KOPT-K1 (cell line): ENCODE results near the gene PPP2R5A.

Source experiments
- H3K27ac ChIP-seq: fragments of 200-600 bp; sonication (generic); 2 replicates; pipeline ENCODE4 v1.5.1; 2016; ENCODE audit warnings: antibody characterized with exemption, mild to moderate bottlenecking, low read depth, low read length; ENCODE audit not compliant: poor library complexity, severe bottlenecking
- H3K36me3 ChIP-seq: fragments of 200-600 bp; sonication (generic); 2 replicates; pipeline ENCODE4 v1.5.1; 2017; ENCODE audit warnings: antibody characterized with exemption, mild to moderate bottlenecking, low read length, moderate library complexity; ENCODE audit not compliant: insufficient read depth
- H3K9me3 ChIP-seq: fragments of 200-600 bp; sonication (generic); 2 replicates; pipeline ENCODE4 v1.5.1; 2017; ENCODE audit warnings: antibody characterized with exemption, low read length, mild to moderate bottlenecking; ENCODE audit not compliant: insufficient read depth, poor library complexity, severe bottlenecking

PPP2R5A gene

DNA sequence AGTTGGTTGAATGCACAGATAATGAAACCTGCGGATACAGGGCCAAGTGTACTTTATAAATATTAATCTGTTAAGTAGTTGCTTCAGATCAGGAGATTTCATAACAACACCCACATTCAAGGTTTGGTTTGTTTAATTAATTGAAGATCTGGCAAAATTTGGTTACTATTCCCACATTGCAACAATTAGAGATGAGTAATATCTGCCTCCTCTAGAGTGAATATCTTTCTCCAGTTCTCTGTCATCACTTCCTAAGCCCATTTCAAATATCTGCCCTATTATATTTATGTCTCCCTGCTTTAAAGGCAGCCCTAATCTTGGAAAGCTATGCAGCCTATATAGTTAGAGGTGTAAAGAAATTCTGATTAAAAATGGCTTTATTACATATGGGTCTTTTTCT lies 61.4 kb downstream of the PPP2R5A start:
- Histone ChIP-seq H3K36me3 (peaks cover 86% of the 10 kb centered on the region), H3K9me3 (no peaks in the 10 kb centered on the region), H3K27ac (no peak overlapping the region)

DNA sequence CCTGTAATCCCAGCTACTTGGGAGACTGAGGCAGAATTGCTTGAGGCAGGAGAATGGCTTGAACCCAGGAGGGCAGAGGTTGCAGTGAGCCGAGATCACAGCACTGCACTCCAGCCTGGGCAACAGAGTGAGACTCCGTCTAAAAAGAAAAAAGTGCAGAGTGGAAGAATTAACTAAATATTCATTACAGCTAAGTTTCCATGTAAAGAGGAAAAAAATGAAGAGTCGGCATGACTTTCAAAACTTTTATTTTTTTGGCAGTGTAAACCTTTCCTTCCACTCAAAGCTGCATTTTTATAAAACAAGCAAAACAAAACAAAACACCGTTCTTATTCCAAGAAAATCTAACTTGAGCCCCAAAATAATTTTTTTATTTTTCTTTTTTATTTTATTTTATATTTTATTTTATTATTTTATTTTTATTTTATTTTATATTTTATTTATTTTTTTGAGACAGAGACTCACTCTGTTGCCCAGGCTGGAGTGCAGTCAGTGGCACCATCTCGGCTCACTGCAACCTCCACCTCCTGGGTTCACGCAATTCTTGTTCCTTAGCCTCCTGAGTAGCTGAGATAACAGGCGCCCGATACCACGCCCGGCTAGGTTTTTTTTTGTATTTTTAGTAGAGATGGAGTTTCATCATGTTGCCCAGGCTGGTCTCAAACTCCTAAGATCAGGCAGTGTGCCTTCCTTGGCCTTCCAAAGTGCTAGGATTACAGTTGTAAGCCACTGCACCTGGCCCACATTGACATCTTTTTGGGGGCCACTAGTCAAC lies 66.6 kb downstream of the PPP2R5A start:
- no peaks in the 10 kb centered on the region for H3K9me3 ChIP-seq
- H3K36me3 ChIP-seq = peaks cover 85% of the 10 kb centered on the region
- H3K27ac ChIP-seq = no peak overlapping the region

DNA sequence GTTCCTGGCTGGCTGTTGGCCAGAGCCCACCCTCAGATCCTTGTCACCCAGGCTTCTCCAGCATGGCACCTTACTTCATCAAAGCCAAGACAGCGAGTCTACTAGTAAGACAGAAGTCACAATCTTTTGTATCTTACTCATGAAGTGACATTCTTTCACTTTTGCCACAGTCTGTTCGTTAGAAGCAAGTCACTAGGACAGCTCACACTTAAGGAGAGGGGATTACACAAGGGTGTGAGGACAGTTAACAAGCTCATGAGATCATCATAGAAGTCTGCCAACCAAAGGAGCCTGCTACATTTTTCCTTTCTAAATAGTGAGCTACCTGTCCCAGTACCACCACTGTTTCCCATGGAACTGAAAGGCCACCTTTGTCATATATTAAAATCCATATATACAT lies 68.0 kb downstream of the PPP2R5A start:
- H3K36me3 ChIP-seq = peaks cover 84% of the 10 kb centered on the region
- H3K27ac ChIP-seq = no peak overlapping the region
- H3K9me3 ChIP-seq = no peaks in the 10 kb centered on the region

DNA sequence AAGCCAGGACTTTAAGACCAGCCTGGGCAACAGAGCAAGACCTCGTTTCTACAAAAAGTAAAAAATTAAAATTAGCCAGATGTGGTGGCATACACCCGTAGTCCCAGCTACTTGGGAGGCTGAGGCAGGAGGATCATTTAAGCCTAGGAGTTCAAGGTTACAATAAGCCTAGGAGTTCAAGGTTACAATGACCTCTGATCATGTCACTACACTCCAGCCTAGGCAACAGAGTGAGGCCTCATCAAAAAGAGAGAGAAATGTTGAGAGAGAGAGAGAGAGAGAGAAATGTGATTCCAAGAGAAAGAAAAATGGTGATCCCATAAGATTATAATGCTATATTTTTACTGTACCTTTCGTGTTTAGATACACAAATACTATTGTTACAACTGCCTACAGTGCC lies 69.3 kb downstream of the PPP2R5A start:
- H3K9me3 ChIP-seq = no peaks in the 10 kb centered on the region
- H3K36me3 ChIP-seq = peaks cover 84% of the 10 kb centered on the region
- H3K27ac ChIP-seq = no peak overlapping the region

DNA sequence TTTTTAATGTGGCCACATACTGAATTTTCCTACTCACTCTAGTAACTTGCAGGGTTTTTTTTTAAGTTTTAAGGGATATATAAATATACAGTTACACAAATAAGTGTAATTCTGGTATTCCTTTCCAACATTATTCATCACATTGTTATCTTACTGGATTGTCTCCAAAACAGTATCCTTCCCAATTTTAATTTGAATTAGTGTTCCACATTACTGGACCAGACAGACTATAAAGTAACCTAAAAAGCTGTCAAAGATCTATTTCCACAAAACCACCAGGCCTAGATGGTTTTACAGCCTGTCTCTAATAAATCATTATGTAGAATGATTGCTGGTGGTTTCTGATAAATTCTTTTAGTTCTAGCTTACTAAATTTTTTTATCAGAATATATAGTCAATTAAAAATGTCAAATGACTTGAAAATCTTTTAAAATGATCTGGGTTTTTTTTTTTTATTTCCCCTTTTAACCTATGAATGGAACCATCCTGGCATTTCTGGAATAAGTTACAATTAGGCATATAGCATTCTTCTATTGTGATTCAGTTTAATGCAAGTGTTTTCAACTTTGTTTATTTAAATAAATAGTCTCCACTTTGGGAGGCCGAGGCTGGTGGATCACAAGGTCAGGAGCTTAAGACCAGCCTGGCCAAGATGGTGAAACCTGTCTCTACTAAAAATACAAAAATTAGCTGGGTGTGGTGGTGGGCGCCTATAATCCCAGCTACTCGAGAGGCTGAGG lies 70.2 kb downstream of the PPP2R5A start:
- Histone ChIP-seq H3K36me3 (peaks cover 87% of the 10 kb centered on the region), H3K27ac (no peak overlapping the region)

DNA sequence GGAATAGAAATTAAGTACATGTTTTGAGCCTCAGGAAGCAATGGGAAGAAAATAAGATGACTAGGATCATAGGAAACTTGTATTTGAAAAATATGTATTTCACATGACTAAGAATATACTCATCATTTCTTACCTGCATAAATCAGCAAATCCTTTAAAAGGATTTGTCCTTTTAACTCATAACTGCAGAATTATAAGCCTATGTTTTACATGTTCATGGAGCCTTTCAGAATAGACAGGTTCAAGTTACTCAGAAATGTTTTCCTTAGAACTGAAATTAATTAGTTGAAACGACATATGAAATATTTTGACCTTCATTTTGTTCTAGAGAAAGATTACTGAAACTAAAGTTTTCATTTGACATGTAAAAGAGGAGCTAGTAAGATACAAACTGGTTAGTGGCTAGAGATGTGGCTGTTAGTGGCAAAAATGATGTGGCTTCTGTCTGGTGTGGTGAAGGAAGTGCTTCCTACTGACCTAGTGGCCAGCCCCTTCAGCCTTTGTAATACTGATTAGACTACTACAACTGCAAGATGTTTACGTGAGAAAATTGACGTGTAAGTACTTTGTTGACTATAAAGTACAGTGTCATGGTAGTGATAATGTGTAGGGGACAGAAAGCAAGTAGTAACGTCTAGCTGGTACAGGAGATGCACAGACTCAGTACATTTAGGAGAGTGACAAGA lies 74.7 kb downstream of the PPP2R5A start:
- no peak overlapping the region for H3K27ac ChIP-seq
- no peaks in the 10 kb centered on the region for H3K9me3 ChIP-seq
- H3K36me3 ChIP-seq = peaks cover 92% of the 10 kb centered on the region

More for the DNA sequence above, 70.2 kb downstream of the PPP2R5A start:
- no peaks in the 10 kb centered on the region for H3K9me3 ChIP-seq

DNA sequence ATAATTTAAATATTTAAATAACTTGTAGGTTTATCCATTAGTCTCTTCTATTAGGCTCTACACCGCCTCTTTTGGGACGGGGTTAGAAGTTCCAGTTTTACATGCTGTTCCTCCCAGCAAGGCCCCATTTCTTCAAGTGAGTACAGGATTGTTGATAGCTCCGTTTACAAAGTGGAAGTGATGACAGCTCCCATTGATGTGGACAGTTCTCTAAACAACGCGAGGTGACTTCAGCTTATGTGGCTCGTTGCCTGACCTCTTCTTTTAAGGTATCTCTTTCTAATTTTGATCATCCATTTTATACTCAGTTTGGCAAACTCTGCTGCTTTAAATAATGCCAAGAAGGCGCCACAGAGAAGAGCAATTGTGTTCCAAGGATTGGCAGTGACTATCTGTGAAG lies 79.8 kb downstream of the PPP2R5A start:
- Histone ChIP-seq H3K9me3 (no peaks in the 10 kb centered on the region), H3K27ac (no peak overlapping the region), H3K36me3 (peaks cover 87% of the 10 kb centered on the region)

DNA sequence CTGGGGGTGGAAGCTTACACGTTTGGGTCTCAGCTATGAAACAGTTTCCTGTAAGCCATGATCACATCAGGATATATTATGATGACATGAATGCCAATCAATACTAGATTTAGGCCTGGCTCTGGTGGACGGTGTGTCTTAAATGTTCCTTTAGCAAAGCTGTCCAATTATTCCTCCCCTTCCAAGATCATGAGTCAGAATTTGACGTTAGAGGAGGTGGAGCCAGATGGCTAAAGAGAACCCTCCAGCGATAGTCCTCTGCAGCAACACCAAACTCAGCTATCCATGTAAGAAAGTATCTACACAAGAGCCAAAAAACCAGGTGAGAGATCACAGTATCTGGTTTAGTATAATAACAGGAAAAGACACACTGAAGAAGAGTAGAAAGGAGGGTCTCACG lies 81.7 kb downstream of the PPP2R5A start:
- Histone ChIP-seq H3K27ac (no peak overlapping the region), H3K9me3 (no peaks in the 10 kb centered on the region), H3K36me3 (peaks cover 87% of the 10 kb centered on the region)

DNA sequence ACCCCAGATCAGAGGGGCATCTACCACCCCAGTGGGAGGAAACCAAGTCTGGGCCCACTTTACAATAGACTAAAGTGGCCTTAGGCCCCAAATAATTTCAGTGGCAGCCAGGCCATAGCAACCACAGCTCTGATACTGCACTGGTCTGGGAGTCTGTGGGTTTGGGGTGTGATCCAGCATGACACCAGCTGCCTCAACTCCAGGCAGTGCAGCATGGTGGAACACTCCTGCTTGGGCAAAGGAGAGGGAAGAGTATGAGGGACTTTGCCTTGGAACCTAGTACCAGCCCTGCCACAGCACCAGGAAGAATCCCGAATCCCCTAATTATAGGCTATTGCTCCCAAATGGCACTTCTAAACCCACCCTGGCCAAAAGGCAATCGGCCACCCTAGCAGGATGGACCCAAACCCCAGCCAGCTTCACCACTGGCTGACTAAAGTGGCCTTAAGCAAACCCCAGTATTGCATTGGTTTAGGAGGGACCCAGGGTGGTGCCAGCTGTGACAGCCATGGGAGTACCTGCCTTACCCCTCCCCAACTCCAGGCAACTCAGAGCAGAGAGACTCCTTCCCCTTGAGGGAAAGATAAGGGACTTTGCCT lies 82.4 kb downstream of the PPP2R5A start:
- H3K27ac ChIP-seq = no peak overlapping the region
- H3K9me3 ChIP-seq = peaks cover 7% of the 10 kb centered on the region
- H3K36me3 ChIP-seq = peaks cover 87% of the 10 kb centered on the region

DNA sequence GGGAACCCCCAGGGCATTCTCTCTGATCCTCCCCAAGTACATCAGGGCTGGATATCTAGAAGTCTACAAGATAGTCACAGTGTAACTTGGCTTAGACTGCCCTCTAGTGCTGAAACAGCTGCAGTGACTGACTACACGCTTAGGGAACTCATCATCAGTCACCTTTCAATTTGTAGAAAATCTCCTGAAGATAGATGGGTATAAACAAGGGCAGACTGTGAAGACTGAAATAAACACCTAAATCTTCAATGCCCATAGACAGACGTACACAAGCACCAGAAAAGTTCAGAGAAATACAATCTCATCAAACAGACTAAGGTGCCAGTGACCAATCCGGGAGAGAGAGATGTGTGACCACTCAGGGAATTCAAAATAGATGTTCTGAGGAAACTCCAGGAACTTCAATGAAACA lies 82.9 kb downstream of the PPP2R5A start:
- H3K27ac ChIP-seq = no peak overlapping the region
- H3K9me3 ChIP-seq = peaks cover 12% of the 10 kb centered on the region
- peaks cover 90% of the 10 kb centered on the region for H3K36me3 ChIP-seq

DNA sequence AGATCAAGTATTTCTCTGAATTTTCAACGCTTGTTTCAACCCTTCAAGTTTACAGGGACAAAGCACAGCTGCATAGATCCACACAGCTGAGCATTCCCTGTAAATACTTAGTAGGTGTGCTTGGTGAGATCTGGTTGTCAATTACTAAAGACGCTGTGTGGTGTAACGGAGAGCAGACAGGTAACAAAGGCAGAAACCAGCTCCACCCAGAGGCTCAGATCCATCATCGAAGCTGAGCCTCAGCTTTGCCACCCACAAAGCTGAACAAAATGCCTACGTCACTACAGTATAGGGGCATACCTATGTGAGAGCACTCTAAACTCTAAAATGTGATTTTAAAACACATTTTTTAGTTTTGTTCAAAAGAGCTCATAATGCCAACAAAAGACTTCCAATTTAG lies 90.8 kb downstream of the PPP2R5A start:
- Histone ChIP-seq H3K9me3 (peaks cover 16% of the 10 kb centered on the region), H3K36me3 (peaks cover 91% of the 10 kb centered on the region), H3K27ac (no peak overlapping the region)

DNA sequence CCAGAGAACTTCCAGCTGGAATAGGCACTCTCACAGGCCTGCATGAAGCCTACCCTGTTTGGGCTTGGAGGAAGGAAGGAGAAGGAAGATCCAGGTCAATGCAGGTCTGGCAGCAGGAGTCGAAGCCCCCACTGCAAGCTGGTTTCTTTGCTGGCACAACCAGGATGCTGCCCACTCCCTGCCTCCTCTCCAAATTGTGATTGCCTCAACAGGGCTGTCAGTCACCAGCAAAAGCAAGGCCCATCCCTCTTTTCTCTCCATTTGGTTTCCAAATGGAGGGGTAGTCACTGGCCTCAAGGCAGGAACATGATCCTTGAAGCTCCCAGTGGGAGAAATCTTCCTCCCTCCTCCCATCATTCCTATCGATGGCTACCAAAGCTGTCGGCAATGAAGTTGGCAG lies 92.4 kb downstream of the PPP2R5A start:
- H3K36me3 ChIP-seq = peaks cover 91% of the 10 kb centered on the region
- no peak overlapping the region for H3K27ac ChIP-seq

DNA sequence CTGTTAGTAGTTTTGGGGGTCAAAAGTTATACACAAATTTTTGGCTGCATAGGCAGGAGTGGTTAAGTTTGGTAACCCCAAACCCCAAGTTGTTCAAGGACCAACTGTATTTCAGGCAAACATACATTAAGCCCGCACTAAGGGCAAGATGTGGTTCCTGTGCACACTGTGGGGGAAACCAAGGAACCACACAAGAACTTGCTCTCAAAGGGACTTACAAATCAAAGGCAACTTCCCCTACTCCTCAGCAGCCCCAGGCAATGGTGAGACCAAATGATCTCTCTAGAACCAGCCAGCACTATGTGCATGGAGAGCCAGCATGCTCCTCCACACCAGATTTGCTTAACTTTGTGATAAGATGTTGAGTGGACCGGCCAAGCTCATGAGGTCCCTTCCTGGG lies 94.2 kb downstream of the PPP2R5A start:
- Histone ChIP-seq H3K27ac (no peak overlapping the region), H3K36me3 (peaks cover 91% of the 10 kb centered on the region), H3K9me3 (no peaks in the 10 kb centered on the region)

More for the DNA sequence above, 92.4 kb downstream of the PPP2R5A start:
- peaks cover 9% of the 10 kb centered on the region for H3K9me3 ChIP-seq

DNA sequence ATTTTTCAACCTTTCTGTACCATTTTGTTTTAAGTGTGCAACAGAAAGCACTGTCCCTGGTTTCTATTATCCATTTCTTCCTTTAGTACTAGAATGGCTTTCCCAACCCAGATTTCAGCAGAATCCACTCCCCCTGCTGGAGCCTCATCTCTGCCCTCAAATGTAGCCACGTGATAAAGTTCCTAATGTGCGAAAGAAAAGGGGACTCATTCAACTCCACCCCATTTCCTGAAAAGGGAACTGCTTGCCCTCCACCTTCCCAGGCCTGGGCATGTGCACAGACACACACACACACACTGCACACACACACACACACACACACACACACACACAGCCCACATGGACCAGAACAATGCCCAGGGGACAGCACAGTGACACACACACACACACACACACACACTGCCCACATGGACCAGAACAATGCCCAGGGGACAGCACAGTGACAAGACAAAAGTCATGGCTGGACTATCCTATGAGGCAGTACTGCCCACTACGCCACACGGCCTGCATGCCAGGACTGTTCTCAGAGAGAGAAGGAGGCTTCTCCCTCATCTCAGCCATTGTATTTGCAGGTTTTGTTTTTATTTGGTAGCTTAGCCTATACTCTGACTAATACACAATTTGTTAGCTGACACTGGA lies 96.3 kb downstream of the PPP2R5A start:
- H3K36me3 ChIP-seq = peaks cover 96% of the 10 kb centered on the region
- H3K9me3 ChIP-seq = no peaks in the 10 kb centered on the region
- no peak overlapping the region for H3K27ac ChIP-seq

DNA sequence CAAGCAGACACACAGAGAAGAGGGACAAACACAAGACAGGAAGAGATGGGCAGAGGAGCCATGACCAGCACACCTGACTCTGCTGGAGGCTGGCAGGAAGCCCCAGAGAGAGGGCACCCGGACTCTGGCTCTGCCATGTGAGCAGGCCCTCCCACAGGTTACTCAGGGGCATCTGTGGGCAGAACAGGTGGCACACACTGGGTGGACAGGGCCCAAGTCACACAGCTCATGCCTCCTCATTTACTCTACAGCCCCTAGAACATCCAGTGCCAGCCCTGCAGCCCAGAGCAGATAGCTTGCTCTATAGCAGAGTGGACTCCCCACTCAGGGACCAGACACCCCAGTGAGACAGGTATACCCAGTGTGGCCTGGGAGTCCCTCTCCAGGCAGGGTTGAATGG lies 100.8 kb downstream of the PPP2R5A start:
- peaks cover 13% of the 10 kb centered on the region for H3K9me3 ChIP-seq
- no peak overlapping the region for H3K27ac ChIP-seq
- peaks cover 88% of the 10 kb centered on the region for H3K36me3 ChIP-seq
